Right lobe of liver (tissue), 4 donors: ENCODE measurements around the gene LMX1B.

ENCODE experiments used
- POLR2A ChIP-seq: fragments of 450-650 bp; IDR thresholded peaks from one replicate; pipeline ENCODE4 v1.6.1; 2017; ENCODE audit warnings: antibody characterized with exemption, mild to moderate bottlenecking
- TF ChIP-seq, protein P1 (sequence below), 4 donors: fragments of 200-600 bp in 3 of 4; fragments of 450-650 bp in 1 of 4; IDR thresholded peaks; one replicate each; pipeline versions ENCODE4 v1.5.1 to v1.8.0; 2016 to 2022; ENCODE audit warnings: antibody characterized with exemption in 4 of 4, mild to moderate bottlenecking in 2 of 4
- donor health status: DM: no; HTN: no; CAD: no.
- donor health status: DM: no; HTN: no; CAD: no.
- donor health status: DM: no; HTN: yes; CAD: no.

DNA sequence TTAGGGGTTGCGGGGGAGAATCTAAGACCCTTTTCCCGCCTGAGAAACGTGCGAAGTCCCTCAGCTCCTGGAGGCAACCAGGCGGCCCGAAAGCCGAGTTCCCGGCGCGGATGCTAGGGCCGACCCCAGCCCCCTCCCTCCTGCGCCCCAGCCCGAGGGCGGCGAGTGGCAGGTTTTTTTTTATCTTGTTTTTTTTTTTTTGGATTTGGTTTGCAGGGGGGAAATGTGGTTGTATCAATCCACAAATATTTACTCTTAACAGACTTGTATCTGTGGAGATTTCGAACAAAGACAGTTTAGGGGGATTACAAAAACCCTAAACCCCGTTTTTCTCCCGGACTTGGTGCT lies 10.7 kb downstream of the LMX1B start:
- TF ChIP-seq, protein P1, sequence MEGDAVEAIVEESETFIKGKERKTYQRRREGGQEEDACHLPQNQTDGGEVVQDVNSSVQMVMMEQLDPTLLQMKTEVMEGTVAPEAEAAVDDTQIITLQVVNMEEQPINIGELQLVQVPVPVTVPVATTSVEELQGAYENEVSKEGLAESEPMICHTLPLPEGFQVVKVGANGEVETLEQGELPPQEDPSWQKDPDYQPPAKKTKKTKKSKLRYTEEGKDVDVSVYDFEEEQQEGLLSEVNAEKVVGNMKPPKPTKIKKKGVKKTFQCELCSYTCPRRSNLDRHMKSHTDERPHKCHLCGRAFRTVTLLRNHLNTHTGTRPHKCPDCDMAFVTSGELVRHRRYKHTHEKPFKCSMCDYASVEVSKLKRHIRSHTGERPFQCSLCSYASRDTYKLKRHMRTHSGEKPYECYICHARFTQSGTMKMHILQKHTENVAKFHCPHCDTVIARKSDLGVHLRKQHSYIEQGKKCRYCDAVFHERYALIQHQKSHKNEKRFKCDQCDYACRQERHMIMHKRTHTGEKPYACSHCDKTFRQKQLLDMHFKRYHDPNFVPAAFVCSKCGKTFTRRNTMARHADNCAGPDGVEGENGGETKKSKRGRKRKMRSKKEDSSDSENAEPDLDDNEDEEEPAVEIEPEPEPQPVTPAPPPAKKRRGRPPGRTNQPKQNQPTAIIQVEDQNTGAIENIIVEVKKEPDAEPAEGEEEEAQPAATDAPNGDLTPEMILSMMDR (IDR thresholded peaks at IDR 0.05): no peak
- TF ChIP-seq POLR2A: no peak
